GM19455 (cell line): ENCODE measurements around the gene TMEM101.
"Not testable (repeated sequence)": the region's sequence is repeated elsewhere in the genome, so short reads cannot be mapped to it uniquely, and the experiment has no call there.

Experiments used
- ATAC-seq: cut with Tn5 transposase; IDR thresholded peaks from one replicate; pipeline ENCODE4 v1.9.1; 2021; ENCODE audit not compliant: unreplicated experiment

Gene TMEM101

GRCh38 chr17:44014437-44015172 is at the start of gene TMEM101:
TSS of gene TMEM101 (minus strand) at chr17:44014963. CDS start at chr17:44014952, 11 bp downstream.
- peak; percentile 76 for ATAC-seq

GRCh38 chr17:44063704-44064639 is 49.2 kb upstream of the TMEM101 start:
- ATAC-seq = no peak

GRCh38 chr17:44062871-44063270 is 48.1 kb upstream of the TMEM101 start:
- ATAC-seq = no peak

GRCh38 chr17:44061446-44061845 is 46.7 kb upstream of the TMEM101 start:
- ATAC-seq = no peak

- no peak for ATAC-seq
These were observed 44.5 kb upstream of the TMEM101 start for GRCh38 chr17:44059101-44059892.

- no peak for ATAC-seq
These were observed 38.5 kb upstream of the TMEM101 start for GRCh38 chr17:44053125-44053872.

- no peak for ATAC-seq
These were observed 34.7 kb upstream of the TMEM101 start for GRCh38 chr17:44049294-44050060.

- not testable (repeated sequence) for ATAC-seq
These were observed 32.1 kb upstream of the TMEM101 start for GRCh38 chr17:44046893-44047292.

GRCh38 chr17:44045486-44045885 is 30.7 kb upstream of the TMEM101 start:
- ATAC-seq = no peak

- ATAC-seq = no peak
These were observed 29.3 kb upstream of the TMEM101 start for GRCh38 chr17:44044071-44044470.

- no peak for ATAC-seq
These were observed 28.5 kb upstream of the TMEM101 start for GRCh38 chr17:44043272-44043696.

- ATAC-seq = no peak
These were observed 25.3 kb upstream of the TMEM101 start for GRCh38 chr17:44039829-44040635.

- no peak for ATAC-seq
These were observed 23.8 kb upstream of the TMEM101 start for GRCh38 chr17:44038604-44039011.

GRCh38 chr17:44037471-44037870 is 22.7 kb upstream of the TMEM101 start:
- ATAC-seq = no peak

- ATAC-seq = not testable (repeated sequence)
These were observed 19.9 kb upstream of the TMEM101 start for GRCh38 chr17:44034688-44035087.

- no peak for ATAC-seq
These were observed 19.2 kb upstream of the TMEM101 start for GRCh38 chr17:44033861-44034408.

GRCh38 chr17:44030482-44030881 is 15.7 kb upstream of the TMEM101 start:
- no peak for ATAC-seq

- ATAC-seq = no peak
These were observed 15.0 kb upstream of the TMEM101 start for GRCh38 chr17:44029736-44030135.
